GM12801 (cell line): ENCODE measurements around the gene PCNT.

Experiments
- TF ChIP-seq, protein P1 (sequence below): IDR thresholded peaks from one replicate; pipeline ENCODE4 v1.5.1; 2011; ENCODE audit warnings: control low read depth; ENCODE audit not compliant: insufficient read length; ENCODE audit errors: extremely low read depth

Gene PCNT

DNA sequence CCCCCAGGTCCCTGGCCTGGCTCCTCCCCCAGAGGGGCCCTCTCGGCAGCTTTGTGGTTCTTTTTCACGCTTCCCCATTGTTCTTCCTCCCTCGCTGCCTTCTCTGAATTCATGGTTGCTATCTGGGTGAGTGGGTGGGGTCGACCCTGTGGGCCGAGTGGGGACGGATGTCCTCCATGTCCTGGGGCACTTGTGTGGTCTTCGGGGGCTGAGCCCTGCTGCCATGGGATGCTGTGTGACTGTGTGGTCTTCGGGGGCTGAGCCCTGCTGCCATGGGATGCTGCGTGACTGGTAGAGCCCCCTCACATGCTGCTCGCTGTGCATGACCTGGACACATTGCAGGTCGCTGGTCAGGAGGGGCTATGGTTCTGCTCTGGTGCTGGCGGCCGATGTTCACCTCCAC is 113.1 kb downstream of the PCNT start:
- TF ChIP-seq, protein P1, sequence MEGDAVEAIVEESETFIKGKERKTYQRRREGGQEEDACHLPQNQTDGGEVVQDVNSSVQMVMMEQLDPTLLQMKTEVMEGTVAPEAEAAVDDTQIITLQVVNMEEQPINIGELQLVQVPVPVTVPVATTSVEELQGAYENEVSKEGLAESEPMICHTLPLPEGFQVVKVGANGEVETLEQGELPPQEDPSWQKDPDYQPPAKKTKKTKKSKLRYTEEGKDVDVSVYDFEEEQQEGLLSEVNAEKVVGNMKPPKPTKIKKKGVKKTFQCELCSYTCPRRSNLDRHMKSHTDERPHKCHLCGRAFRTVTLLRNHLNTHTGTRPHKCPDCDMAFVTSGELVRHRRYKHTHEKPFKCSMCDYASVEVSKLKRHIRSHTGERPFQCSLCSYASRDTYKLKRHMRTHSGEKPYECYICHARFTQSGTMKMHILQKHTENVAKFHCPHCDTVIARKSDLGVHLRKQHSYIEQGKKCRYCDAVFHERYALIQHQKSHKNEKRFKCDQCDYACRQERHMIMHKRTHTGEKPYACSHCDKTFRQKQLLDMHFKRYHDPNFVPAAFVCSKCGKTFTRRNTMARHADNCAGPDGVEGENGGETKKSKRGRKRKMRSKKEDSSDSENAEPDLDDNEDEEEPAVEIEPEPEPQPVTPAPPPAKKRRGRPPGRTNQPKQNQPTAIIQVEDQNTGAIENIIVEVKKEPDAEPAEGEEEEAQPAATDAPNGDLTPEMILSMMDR, result no peak

DNA sequence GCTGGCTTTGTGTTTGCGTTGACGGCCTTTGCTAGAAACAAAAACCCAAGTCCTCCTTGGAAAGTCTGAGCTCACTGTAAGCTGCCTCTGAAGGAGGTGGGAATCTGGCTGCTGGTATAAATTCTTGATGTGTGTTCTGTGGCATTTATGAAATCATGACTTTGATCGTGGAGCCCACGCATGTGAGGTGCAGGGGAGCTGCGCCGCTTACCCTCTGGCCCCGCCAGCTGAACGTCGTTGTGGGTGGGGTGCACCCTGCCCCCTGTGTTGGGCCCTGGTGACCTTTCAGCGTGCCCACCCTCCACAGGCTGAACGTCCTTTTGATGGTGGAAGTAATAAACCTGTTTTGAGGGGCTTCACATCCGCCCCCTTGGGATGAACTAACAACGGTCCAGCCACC is 113.6 kb downstream of the PCNT start:
- TF ChIP-seq, protein P1, result no peak

- TF ChIP-seq, protein P1, result no peak
These were observed 114.3 kb downstream of the PCNT start for GRCh38 chr21:46438241-46438640.

GRCh38 chr21:46439906-46440305 is 116.0 kb downstream of the PCNT start:
- TF ChIP-seq, protein P1, result no peak

DNA sequence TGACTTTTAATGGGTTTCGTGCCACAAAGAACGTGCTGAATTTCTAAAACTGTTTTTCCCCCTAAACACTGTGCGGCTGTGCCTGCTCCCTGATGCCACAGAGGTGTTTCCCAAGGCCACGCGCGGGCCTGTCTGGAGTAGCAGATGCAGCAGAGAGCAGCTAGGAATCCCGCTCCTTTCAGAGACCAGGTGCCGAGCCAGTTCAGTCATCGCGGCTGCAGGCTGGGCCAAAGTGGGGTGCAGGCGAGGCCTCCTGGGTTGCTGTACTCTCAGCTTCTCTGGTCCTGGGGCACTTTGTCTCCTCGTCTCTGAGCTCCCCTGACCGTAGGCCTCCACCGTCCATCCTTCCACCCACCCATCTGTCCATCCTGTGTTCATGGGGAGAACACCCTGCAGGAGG is 117.4 kb downstream of the PCNT start:
- TF ChIP-seq, protein P1, result no peak

DNA sequence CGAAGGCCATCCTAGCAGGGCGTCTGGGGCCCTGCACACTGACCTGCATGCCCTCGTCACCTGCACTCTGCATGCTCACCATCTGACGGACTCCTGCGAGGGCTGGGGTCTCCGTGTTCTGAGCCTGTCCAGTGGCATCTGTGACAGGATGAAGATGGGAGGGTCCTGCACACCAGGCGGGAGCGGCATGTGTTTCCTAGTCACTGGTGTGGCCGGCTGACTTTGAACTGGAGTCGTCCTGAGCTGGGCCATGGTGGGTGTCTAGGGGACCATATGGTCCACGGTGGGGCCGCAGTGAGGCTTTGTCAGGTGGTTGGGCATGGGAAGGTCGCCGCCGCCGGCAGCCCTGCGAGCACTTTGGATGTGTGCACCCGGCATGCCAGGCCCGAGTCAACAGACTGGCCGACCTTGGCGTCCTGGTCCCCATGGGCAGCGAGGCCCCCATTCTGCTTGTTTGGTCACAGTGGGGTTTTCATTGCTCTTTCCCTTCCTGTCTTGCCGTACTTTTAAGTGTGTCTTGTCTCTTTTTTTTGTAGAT is 118.1 kb downstream of the PCNT start:
- TF ChIP-seq, protein P1, result no peak

DNA sequence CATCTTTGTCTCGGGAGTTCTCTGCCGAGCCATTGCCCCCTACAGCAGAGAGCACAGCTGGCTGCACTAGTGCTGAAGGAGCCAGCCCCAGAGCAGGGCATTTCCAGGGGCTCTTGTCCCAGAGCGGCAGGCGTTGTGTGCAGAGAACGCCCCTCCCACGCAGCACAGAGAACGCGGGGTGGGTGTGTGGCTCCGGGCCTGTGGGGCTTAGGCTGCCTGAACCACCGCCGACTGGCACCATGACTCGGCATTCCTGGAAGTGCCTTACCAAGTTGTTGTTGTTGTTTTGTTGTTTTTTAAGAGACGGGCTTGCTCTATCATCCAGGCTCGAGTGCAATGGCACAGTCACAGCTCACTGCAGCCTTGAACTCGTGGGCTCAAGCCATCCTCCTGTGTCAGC is 119.0 kb downstream of the PCNT start:
- TF ChIP-seq, protein P1, result no peak
